Fibroblast of mammary gland (primary cell): ENCODE measurements around the gene OR8B2.

Source experiments
- DNase-seq: peaks from one replicate; pipeline ENCODE4 v3.0.0-alpha.2; 2010; ENCODE audit warnings: low read depth
- H3K4me3 ChIP-seq: 2 replicates; pipeline ENCODE4 v1.5.1; 2011; ENCODE audit warnings: low read depth, mild to moderate bottlenecking, low read length, moderate library complexity; ENCODE audit not compliant: control insufficient read depth
- TF ChIP-seq, protein P1 (sequence below): conservative IDR thresholded peaks from 2 replicates; pipeline ENCODE4 v1.5.1; 2011; ENCODE audit warnings: low read depth, low read length, inconsistent platforms; ENCODE audit not compliant: control insufficient read depth, insufficient read depth

The OR8B2 gene

GRCh38 chr11:124346311-124346955 lies 37.9 kb downstream of the OR8B2 start:
- TF ChIP-seq, protein P1, sequence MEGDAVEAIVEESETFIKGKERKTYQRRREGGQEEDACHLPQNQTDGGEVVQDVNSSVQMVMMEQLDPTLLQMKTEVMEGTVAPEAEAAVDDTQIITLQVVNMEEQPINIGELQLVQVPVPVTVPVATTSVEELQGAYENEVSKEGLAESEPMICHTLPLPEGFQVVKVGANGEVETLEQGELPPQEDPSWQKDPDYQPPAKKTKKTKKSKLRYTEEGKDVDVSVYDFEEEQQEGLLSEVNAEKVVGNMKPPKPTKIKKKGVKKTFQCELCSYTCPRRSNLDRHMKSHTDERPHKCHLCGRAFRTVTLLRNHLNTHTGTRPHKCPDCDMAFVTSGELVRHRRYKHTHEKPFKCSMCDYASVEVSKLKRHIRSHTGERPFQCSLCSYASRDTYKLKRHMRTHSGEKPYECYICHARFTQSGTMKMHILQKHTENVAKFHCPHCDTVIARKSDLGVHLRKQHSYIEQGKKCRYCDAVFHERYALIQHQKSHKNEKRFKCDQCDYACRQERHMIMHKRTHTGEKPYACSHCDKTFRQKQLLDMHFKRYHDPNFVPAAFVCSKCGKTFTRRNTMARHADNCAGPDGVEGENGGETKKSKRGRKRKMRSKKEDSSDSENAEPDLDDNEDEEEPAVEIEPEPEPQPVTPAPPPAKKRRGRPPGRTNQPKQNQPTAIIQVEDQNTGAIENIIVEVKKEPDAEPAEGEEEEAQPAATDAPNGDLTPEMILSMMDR: no peak
- no peak overlapping the region for H3K4me3 ChIP-seq
- DNase-seq: no peak

DNA sequence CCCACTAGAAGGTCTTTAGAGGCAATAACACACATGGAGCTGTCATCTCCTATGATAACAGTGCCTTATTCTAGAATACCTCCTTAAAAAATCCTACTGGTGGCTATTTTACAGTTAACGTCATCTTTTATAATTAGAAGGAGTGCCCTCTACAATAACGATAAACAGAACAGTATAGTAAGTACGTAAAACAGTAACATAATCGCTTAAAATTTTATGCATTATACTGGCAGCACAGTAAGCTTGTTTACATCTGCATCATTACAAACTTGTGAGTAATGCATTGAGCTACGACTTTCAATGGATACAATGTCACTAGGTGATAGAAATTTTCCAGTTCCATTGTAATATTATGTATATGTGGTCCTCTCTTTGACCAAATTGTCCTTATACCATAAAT lies 40.0 kb downstream of the OR8B2 start:
- TF ChIP-seq, protein P1: no peak
- DNase-seq: no peak
- no peak overlapping the region for H3K4me3 ChIP-seq

GRCh38 chr11:124340142-124340447 lies 44.2 kb downstream of the OR8B2 start:
- no peak overlapping the region for H3K4me3 ChIP-seq
- no peak for DNase-seq
- TF ChIP-seq, protein P1: no peak

DNA sequence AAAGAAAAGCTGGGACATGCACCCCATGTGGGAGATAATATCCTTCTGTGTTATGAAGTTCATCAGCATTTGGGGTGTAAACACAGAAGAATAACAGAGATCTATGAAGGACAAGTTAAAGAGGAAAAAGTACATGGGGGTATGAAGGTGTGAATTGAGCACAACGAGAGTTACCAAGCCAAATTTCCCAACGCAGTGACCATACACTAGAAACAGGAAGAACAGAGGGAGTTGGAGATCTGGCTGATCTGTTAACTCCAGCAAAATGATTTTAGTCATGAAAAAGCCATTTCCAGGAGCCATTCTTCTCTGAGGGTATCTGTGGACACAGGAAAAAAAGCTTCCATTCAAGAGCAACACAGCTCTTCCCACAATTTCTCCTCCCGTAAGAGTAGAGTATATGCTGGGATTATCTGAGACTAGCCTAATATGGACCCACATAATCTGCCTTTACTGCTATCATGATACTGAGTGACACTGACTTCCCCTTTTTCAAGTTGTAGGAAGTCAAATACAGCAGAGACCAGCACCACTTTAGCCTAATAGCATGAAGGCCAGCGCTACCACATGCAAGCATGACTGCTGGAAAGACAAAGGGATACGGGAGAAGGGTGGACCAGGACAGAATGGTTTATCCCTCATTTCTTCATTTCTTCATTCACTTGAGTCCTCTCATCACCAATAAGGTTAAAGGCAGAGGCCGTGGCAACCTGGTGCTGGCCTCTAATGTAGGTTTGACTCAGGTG lies 44.7 kb downstream of the OR8B2 start:
- no peak overlapping the region for H3K4me3 ChIP-seq
- DNase-seq: no peak
- TF ChIP-seq, protein P1: no peak
